ENCODE measurements around the gene FANK1. TPM values are rescaled to one million over a fixed set of nuclear protein-coding genes. Genes with fewer than 3 reads are reported as not detected.
"Not testable (repeated sequence)": the region's sequence is repeated elsewhere in the genome, so short reads cannot be mapped to it uniquely, and the experiment has no call there.

The FANK1 gene
- total RNA-seq, 1 donor from 2014 or later: 0.35 TPM

DNA sequence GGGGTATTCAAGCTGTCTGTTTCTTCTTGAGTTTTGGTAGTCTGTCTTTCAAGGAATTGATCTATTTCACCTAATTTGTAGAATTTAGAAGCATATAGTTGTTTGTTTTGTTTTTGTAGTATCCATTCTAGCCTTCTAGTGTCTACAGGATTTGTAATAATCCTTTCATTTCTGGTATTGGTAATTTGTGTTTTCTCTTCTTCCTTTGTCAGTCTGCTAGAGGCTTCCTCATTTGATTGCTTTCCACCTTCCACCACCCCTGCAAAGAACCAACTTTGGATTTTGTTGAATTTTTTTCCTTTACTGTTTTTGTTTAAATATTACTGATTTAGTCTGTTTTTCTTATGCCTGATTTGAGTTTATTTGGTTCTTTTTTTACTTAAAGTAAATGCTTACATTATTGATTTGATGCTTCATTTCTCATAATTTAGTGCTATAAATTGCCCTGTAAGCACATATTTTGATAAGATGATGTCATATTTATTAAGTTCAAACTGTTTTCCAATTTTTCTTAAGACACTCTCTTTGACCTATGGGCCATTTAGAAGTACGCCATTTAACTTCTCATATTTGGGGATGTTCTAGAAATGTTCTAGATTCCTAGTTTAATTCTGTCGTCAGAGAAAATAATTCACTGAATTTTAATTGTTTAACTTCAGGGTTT is 25.4 kb downstream of the FANK1 start:
- DNase-seq; intact Hi-C loops (cut with micrococcal nuclease); ATAC-seq: not testable (repeated sequence)

DNA sequence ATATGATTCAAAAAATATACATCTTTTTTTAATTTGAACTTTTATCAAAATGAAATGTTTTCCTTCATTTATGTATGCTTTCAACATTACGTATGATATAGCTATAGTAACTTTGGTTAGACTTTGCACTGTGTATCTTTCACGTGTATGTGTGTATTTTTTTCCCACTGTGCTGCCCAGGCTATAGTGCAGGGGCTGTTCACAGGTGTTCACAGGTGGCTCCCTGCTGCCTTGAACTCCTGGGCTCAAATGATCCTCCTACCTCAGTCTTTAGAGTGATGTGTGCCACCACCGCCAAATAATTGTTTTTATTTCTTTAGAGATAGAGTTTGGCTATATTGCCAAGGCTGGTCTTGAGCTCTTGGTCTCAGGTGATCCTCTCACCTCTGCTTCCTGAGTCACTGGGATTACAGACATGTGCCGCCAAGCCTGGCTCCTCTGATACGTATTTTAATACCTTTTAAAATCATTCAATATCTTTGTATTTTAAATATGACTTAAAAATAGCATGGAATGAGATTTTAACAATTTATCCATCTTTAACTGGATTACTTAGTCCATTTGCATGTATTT is 29.0 kb downstream of the FANK1 start:
- DNase-seq (no peak), ATAC-seq (no peak)
- intact Hi-C loops (cut with micrococcal nuclease): no loop called here

DNA sequence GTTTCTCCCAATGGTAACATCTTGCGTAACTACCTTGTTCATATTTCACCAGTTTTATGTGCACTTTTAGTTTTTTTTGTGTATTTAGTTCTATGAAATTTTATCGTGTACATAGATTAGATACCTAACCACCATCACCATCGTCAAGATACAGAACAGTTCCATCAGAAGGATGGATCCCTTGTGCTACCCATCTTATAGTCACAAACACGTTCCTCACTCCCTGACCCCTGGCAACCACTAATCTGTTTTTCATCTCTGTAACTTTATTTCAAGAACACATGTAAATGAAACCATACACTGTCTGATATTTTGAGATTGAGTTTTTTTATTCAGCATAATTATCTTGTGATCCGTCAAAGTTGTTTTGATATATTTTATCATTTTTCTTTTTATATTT is 29.9 kb downstream of the FANK1 start:
- intact Hi-C loops (cut with micrococcal nuclease): no loop called here
- no peak for ATAC-seq
- no peak for DNase-seq

DNA sequence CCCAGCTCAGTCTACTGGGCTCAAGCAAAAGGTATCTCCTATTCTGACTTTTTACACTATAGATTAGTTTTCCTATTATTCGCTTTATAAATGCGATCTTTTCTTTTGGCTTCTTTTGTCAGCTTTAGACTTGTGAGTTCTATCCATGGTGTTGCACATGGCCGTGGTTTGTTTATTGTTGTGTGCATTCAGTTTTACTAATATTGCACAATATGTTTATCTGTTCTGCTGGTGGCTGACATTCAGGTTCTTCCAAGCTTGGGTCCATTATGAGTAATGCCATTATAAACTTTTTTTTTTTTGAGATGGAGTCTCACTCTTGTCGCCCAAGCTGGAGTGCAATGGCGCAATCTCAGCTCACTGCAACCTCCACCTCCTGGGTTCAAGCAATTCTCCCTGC is 30.9 kb downstream of the FANK1 start:
- intact Hi-C loops (cut with micrococcal nuclease); ATAC-seq; DNase-seq: not testable (repeated sequence)

- intact Hi-C loops (cut with micrococcal nuclease): no loop called here
- DNase-seq (no peak), ATAC-seq (no peak)
These were observed 32.7 kb downstream of the FANK1 start for GRCh38 chr10:125928928-125929585.

GRCh38 chr10:125929618-125930017 is 33.3 kb downstream of the FANK1 start:
- DNase-seq (no peak), ATAC-seq (no peak)
- intact Hi-C loops (cut with micrococcal nuclease): no loop called here

DNA sequence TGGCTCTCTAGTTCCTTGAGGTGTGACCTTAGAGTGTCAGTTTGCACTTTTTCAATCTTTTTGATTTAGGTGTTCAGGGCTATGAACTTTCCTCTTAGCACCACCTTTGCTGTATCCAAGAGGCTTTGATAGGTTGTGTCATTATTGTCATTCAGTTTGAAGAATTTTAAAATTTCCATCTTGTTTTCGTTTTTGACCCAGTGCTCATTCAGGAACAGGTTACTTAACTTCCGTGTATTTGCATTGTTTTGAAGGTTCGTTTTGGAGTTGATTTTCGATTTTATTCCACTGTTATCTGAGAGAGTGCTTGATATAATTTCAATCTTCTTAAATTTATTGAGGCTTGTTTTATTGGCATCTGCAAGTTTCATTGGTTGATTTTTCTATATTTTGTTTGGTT is 37.3 kb downstream of the FANK1 start:
- intact Hi-C loops (cut with micrococcal nuclease): no loop called here
- DNase-seq: no peak
- no peak for ATAC-seq

- DNase-seq: no peak
- intact Hi-C loops (cut with micrococcal nuclease): no loop called here
- ATAC-seq: no peak
These were observed 40.0 kb downstream of the FANK1 start for GRCh38 chr10:125936331-125936730.

DNA sequence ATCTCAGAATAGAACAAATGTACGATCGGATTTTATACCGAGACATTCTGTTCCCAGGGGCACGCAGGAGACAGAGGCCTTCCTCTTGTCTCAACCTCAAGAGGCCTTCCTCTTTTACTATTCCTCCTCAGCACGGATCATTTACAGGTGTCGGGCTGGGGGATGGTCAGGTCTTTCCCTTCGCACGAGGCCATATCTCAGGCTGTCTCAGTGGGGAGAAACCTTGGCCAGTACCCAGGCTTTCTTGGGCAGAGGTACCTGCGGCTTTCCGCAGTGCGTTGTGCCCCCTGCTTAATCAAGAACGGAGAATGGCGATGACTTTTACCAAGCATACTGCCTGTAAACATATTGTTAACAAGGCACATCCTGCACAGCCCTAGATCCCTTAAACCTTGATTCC is 44.2 kb downstream of the FANK1 start:
- DNase-seq (no peak), ATAC-seq (no peak)
- intact Hi-C loops (cut with micrococcal nuclease): no loop called here

DNA sequence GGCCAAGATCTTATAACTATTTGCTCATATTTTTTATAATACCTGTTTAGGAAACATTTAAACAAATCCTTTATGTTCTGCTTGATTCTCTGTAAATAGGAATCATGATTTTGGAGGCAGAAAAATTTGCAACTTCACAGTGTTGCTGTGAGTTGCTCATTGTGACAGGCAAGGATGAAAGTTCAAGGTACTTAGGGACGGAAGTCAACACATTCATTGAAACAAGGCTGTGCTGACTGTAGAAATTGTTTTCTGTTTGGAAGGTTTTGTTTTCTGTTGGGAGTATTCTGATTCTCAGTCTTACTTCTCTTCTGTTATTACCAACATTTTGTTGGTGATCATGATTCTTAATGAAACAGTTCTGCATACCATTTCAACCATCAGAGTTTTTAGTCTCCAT is 54.9 kb downstream of the FANK1 start:
- intact Hi-C loops (cut with micrococcal nuclease): no loop called here
- DNase-seq (no peak), ATAC-seq (no peak)

GRCh38 chr10:125953778-125954385 is 57.5 kb downstream of the FANK1 start:
- intact Hi-C loops (cut with micrococcal nuclease): no loop called here
- DNase-seq (no peak), ATAC-seq (no peak)

GRCh38 chr10:125955766-125956165 is 59.4 kb downstream of the FANK1 start:
- DNase-seq (no peak), ATAC-seq (no peak)
- intact Hi-C loops (cut with micrococcal nuclease): no loop called here

GRCh38 chr10:125961743-125962142 is 65.4 kb downstream of the FANK1 start:
- DNase-seq: no peak
- intact Hi-C loops (cut with micrococcal nuclease): no loop called here
- ATAC-seq: no peak

DNA sequence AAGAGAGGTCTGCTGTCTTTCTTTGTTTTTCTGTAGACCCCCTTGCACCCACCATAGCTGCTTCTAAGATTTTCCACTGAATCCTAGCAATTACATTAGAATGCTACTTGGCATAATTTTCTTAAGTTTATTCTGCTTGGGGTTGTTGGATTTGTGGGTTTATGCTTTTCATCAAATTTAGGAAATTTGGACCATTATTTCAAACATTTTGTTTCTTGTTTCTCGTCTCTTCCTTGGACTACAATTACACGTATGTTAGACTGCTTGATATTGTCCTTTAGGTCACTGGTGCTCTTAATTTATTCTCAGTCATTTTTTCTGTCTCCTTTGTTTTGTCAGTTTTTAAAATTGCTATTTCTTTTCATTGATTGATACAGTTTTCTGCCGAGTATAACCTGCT is 65.8 kb downstream of the FANK1 start:
- intact Hi-C loops (cut with micrococcal nuclease): no loop called here
- ATAC-seq: no peak
- DNase-seq: no peak

DNA sequence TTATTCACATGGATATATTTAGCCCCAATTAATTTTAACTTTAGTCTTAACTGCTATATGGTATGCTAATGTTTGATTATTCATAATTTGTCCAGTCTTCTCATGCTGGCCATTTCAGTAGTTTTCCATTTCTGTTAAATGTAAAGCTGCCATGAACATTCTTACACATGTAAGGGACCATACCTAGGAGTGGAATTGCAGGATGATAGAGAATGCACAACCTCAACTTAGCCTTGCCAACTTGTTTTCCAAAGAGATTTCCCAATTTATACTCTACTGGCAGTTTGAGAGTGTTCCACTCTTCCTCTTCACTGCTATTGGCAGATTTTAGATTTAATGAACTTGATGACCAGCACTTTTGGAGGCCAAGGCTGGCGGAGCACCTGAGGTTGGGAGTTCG is 68.2 kb downstream of the FANK1 start:
- ATAC-seq (no peak), DNase-seq (no peak)
- intact Hi-C loops (cut with micrococcal nuclease): no loop called here

- intact Hi-C loops (cut with micrococcal nuclease): no loop called here
- no peak for ATAC-seq
- DNase-seq: no peak
These were observed 71.2 kb downstream of the FANK1 start for GRCh38 chr10:125967533-125967932.

DNA sequence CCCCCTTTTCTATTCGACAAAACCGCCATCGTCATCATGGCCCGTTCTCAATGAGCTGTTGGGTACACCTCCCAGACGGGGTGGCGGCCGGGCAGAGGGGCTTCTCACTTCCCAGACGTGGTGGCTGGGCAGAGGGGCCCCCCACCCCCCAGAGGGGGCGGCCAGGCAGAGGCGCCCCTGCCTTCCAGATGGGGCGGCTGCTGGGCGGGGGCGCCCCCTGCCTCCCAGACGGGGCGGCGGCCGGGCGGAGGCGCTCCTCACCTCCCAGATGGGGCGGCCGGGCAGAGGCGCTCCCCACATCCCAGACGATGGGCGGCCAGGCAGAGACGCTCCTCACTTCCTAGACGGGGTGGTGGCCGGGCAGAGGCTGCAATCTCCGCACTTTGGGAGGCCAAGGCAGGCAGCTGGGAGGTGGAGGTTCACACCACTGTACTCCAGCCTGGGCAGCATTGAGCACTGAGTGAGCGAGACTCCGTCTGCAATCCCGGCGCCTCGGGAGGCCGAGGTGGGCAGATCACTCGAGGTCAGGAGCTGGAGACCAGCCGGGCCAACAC is 73.8 kb downstream of the FANK1 start:
- DNase-seq; intact Hi-C loops (cut with micrococcal nuclease); ATAC-seq: not testable (repeated sequence)

GRCh38 chr10:125976960-125977605 is 80.7 kb downstream of the FANK1 start:
- intact Hi-C loops (cut with micrococcal nuclease): no loop called here
- ATAC-seq: no peak
- no peak for DNase-seq

GRCh38 chr10:125979976-125980375 is 83.6 kb downstream of the FANK1 start:
- ATAC-seq (no peak), DNase-seq (no peak)
- intact Hi-C loops (cut with micrococcal nuclease): loop anchor here (5.0 kb wide), 2 partner anchors 522 to 767 kb away; no protein-coding TSS in a partner anchor
